SH-SY5Y (cell line): ENCODE results near the gene SLC24A4.

Source experiments
- GATA2 ChIP-seq: IDR thresholded peaks from 2 replicates; pipeline ENCODE4 v1.6.1; 2011; ENCODE audit warnings: mild to moderate bottlenecking, low read depth, low read length
- GATA3 ChIP-seq: IDR thresholded peaks from 2 replicates; pipeline ENCODE4 v1.6.1; 2011; ENCODE audit warnings: low read depth, mild to moderate bottlenecking, low read length, moderate library complexity

DNA sequence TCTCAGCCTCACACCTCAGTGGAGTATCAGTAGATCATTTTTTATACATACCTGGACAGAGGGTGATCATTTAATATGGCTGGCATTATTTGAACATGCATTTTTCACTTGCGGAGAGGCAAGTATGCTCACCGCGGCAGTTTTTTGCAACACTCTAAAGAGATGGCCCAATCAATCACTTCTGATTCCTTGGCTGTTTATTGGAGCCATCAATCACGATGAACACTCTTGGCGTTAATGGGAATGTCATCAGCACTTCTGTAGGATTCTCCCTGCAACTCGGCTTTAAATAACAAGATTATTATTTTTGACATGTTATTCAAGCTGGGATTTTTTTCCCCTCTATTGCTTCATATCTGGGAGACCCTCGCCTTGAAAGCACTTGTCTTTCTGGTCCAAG is 46.9 kb upstream of the SLC24A4 start:
- TF ChIP-seq GATA3 (no peak), GATA2 (no peak)
